T-helper 2 cell (primary cell): ENCODE data around the gene CSF3R.

Experiments used
- DNase-seq, 5 experiments: peaks; one replicate each; pipeline versions ENCODE4 v3.0.0 to v3.0.0-alpha.2; 2012 to 2022

Gene CSF3R

DNA sequence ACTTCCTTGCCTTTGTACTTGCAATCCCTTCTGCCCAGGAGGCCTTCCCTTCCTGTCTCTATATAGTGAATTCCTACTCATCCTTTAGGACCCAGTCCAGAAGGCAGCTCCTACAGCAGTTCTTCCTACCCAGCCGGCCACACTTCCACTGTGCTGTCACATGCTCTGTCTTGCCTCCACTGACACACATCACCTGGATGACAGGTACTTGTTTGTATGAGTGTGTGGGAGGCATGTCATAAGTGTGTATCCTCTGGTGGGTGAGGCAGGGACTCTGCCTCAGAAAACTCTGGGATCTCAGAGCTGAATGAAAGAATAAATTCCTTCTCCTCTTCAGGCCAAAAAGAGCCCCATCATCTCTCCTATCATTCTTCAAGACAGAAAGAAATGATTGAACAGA is 27.3 kb downstream of the CSF3R start:
- DNase-seq: no peak

DNA sequence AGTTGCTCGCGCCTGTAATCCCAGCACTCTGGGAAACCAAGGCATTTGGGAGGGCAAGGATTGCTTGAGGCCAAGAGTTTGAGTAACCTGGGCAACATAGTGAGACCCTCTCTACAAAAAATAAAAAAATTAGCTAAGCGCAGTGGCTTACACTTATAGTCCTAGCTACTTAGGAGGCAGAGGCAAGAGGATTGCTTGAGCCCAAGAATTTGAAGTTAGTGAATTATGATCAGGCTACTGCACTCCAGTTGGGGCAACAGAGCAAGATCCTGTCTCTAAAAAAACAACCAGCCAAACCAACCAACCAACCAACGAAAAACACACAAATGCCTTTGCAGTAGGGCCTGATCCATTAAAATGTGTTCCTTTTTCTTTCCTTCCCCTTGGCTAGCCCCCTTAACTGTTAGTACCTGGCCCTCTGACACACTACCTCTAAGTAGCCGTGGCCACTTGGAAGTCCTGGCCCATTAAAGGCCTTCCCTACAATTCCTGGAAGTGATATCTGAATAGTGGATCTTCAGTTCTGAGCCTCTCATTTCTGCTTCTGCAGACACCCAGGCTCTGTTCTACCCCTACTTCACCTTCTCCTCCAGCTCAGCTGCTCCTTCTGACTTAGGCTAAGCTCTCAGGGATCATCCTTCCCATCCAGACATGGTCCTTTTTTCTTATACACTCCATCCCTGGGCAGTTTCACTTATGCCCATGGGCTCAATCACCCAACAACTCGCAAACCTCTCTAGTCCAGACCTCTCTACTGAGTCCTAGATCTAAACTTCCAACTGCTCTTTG is 28.9 kb downstream of the CSF3R start:
- DNase-seq: no peak

DNA sequence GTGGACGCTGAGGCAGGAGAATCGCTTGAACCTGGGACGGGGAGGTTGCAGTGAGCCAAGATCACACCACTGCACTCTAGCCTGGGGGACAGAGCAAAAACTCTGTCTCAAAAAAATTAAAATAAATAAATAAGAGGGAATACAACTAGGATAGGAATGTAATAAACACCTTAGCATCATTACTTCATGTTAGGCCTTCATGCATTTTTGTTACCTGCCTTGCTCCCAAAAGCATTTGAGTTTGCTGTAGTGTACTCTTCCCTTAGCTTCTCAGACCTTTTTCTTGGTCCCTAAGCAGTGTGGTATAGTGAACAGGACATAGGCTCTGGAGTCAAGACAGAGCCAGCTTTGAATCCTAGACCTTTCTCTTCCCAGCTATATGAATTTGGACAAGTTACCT is 29.7 kb downstream of the CSF3R start:
- DNase-seq: no peak

DNA sequence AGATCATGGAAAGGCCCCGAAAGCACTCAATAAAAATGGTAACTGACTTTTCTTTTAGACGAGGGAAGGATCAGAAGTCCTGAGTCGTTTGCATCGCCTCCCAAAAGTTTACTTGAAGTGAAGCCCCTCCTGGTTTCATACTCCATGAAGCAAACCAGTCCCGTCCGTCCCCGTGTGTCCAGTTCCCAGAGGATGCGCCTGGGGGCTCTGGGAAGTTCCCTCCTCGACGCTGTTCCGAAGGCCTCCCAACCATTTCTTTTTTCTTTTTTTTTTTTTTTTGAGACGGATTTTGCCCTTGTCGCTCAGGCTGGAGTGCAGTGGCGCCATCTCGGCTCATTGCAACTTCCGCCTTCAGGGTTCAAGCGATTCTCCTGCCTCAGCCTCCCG is 31.8 kb downstream of the CSF3R start:
- no peak for DNase-seq

DNA sequence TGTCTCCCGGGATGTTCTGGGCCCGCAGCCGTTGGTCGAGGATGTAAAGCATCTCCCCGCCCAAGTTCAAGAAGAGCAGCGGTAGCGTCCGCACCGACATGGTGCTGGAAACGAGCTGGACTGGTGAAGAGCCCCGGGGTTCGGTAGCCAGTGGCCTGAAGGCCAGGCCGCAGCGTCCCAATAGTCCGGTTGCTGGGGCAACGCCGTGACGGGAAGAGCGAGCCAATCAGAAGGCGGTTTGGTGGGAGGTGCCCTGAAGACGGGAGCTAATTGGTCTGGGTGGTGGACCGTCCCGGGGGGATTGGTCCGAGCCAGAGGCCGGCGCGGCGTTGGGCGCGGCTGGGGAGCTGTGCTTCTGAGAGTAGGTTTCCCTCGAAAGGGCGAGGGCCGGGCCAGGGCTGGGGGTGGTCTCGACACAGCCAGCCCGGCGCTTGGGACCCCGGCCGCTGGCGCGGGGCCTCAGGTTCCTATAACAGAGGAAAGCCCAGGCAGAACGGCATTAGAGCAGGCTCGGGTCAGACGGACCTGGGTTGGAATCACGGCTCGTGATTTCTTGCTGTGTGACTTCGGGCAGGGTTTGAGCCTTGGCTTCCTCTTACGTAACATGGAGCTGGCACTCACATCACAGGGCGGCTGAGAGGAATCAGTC is 32.3 kb downstream of the CSF3R start, which contains the start of gene OSCP1:
OSCP1 (minus strand) TSS at position 182 of the 649 bp plus-strand sequence; CDS start at position 100, 82 bp downstream.
- DNase-seq: peak; percentile 69 to 91 (median 82)

DNA sequence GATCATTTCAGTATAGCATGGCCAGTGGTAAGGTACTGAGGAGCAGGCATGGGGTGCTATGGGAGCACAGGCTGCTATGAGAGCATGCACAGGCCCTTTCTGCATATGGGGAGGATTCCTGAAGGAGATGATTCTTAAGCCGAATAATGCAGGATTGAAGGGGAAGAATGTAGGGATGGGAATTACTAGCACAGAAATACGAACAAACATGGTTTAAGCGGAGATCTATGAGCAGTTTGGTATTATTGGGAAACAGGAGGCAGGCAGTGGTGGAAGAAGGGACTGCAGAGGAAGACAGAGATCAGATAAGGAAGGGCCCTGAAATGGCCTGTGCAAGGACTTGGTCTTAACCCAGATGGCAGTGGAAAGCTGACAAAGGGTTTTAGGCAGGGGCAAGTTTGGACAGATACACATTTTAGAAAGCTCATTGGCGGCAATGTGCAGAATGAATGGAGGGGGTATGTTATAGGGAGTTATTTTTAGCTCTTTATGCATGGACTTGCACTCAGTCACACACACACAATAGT is 34.1 kb downstream of the CSF3R start:
- no peak for DNase-seq

DNA sequence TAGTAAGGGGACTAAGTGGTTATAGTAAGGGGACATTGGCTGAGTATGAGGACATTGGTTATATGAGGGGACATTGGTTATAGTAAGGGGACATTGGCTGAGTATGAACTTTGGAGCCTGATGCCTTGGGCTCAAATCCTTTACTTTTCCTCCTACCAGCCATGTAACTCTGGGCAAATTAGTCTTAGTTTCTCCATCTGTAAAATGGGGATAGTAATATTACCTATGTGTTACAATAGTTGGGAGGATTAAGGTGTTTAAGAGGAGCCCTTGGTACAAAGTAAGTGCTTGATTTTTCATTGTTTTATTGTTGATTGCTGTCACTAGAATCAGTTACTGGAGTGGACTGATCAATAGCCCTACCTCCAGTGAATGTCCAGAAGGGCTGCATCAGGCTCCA is 35.3 kb downstream of the CSF3R start:
- no peak for DNase-seq

DNA sequence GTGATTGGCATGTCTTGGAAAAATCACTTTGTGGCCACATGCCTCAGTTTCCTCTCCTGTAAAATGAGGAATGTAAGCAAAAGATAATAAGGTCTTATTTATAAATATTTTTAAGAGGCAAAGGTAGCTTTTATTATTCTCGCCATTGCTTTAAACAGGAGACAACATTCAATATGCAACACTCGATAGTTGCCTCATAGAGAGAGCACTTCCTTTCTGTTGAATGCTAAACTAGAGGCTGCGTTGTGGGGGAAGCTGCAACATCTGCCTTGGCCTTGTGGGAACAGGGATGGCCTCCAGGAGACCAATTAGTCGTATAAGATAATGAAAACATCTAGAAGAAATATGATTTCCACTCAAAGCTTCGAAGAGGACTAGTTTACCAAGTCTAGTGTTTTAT is 36.0 kb downstream of the CSF3R start:
- DNase-seq: no peak

DNA sequence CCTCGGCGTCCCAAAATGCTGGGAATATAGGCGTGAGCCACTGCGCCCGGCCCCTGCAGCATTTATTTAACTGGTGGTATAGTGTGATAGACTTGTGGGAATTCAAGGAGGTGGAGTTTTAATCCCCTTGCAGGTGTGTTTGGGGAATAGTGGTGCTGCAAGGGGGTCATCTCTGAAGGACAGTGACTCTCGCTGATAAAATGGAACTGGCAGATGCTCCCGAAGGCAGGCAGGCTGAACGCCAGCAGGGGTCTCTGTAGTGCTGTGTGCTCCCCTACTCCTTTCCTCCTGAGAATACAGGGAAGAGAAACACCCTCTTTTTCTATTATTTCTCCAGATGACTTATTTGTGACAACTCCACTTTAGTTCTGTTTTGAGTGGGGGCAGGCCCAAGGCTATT is 36.4 kb downstream of the CSF3R start:
- peak in 1 of 5 experiments; percentile 23 for DNase-seq

DNA sequence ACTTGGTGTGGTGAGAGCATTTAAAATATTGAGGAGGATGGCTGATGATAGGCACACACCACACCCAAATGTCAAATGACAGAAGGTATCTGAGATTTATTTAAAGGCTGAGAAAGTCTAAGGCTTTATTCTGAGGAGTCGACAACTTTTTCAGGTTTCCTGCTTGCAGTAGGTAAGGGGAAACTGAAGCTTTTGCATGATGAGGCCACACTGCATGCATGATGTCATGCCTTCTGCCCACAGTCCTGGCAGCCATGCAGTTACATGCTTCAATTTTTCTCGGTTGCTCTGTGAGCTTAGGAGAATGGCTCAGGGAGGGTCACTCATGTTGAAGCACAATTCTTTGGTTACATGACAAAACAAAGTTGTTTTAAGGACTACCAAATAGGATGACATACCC is 39.4 kb downstream of the CSF3R start:
- no peak for DNase-seq

DNA sequence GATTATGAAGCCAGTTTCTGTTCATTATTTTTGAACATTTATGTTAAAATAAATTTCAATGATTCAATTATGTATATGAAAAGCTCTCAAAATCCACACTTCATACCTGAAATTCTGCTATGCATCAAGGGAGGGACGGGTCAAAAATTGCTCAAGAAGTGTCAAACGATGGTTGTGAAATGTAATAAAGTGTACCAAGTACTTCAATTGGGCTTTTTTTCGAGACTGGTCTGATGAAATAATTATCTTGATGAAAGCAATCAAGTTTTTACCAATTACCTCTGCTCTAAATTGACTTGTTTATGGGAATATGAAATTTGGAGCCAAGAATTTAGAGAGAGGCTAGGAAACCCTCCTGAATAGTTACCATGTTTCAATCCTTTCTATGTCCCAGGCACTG is 40.4 kb downstream of the CSF3R start:
- DNase-seq: no peak

DNA sequence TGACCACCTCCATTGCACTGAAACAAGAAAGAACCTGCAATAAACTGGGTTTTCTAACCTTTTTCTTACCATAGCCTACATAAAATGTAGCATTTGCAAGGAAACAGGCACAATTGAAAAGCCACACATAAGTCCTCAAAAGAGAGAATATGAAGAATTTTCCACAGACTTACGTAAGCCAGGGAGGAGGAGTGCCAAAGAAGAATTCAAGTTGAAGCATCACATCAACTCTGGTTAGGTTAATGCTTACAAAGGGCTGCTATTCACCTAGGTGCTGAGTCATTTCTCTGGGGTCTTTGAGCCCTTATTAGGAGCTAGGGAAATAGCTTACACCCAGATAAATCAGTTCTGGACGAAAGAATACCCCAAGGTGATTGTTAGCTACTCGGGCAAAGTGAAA is 42.1 kb downstream of the CSF3R start:
- no peak for DNase-seq

DNA sequence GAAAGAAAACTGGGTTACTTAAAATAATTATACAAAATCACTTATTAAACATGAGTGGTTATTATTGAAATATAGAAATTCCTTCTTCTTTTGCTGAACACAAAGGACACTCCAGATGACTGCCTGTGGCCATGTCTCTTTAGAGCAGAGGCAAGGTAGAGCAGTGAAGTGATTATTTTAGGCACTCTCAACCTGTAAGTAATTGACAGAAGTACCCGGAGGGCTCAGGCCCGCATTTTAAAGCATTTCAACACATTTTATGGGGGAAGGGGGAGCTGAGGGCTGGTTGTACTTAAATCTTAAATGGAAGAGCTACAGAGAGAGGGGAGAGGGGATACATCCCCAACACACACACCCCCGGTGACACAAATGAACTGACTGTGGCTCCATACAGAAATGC is 42.7 kb downstream of the CSF3R start:
- no peak for DNase-seq

DNA sequence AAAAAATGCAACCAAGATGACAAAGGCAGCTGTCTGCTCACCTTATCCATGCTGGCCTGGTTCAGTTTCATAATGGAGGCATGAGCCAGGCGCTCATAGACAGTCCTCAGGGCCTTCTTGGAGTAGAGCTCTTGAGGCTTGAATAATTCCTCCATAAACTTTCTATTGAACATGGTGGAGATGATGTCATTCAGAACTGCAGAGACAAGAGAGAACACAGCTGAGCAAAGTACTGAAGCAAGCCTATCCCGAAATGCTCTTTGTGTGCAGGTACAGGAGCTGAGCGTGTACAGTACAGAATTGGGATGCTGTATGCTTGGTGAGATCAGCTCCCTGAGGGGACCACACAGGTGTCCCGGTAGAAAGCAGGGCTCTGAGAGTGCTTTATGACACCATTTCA is 44.0 kb downstream of the CSF3R start:
- DNase-seq: no peak

DNA sequence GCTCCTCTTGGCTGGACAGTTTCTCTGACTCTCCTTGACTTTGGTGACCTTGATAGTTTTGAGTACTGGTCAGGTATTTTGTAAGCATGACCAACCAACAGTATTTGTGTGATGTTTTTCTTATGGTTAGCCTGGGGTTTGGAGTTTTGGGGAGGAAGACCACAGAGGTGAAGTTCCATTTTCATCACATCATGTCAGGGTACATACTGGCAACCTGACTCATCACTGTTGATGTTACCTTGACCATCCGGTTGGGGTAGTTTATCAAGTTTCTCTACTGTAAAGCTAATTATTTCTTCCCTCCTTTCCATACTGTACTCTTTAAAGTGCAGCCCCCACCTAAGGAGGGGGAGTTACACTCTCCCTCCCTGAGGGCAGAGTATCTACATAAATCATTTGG is 45.9 kb downstream of the CSF3R start:
- no peak for DNase-seq

DNA sequence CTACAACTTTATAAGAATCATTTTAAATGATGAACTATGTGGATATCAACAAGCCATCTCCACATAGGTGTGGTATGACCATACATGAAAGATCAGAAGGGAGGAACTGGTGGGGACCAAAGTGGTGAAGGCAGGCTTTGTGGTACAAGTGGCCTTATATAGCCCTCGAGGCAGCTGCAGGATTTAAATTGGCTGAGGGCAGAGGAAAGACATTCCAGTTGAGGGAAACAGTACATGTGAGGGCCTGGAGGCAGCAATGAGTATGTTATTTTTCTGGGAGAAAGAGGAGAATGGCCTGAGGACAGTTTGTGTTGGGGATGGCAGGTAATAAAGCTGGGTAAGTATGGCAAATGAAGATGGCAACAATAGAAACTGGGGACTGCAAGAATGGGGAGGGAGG is 49.6 kb downstream of the CSF3R start:
- no peak for DNase-seq

DNA sequence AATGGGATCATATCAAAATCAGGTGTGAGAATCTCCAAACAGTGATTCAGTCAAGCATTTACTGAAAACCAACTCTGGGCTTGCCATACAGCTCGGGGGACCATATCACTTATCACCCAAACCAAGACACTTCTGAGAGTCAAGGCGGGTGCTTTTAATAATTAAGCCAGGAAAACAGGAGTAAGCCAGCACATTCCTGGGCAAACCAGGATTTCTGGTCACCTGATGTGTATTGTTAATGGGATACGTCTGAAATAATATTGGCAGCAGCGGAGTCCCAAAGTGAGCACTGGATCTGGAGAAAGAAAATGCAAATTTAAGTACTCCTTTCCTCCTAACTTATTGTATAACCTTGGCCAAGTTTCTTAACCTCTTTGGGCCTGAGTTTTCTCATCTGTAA is 50.1 kb downstream of the CSF3R start:
- DNase-seq: no peak

DNA sequence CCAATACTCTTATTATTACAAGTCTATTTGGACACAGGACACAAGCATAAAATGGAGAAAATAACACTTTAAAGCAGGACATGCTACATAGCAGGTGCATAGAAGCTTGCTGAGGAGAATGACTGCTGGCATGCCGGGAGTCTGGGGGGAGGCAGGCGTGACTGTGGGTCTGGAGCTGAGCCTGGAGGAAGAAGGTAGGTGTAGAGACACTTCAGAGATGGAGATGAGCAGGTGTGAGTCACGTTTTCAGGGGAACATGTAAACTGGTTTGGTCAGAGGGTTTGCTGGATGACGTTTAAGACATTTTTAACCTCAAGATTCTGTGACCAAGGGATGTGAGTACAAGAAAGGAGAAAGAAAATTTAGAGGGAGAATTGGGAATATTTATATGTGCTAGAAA is 56.9 kb downstream of the CSF3R start:
- DNase-seq: no peak

DNA sequence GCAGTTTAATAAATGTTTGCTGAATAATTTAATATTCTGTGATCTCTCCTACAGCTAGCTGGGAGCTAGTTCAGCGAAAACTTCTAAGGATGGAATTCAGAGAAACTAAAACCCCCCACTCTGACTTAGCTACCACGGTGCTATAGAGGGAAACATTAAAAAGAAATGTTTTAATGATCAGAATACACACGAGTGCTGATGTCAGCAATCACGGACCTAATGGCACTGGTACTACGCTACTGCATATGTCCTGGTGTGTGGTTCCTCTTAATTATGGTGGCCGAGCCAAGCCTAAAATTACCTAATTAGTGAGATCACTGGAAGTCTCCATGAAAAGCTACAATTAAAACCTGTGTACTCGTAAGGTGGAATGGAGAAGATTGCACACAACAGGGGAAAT is 61.1 kb downstream of the CSF3R start:
- no peak for DNase-seq

DNA sequence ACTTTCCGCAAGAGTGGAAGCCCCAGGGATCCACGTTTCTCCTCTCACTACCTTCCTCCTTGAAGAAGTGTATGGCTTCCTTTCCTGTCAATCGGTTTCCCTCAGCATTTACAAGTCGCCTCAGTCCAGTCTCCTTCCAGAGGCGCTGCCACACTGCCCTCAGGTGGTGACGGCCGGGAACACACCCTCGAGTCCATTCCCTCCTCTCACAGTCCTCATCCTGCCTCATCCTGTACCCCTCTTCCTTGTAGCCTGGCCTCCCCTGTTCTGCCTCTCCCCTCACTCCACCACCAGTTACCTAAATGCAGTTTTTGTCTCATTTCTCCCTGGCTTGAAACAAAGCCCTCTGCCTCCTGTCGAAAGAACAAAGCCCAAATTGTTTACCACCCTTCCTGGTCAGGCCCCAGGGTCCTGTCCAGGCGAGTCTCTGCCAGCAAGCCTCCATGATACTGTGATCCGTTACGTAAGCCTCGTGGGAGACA is 61.8 kb downstream of the CSF3R start:
- DNase-seq: peak; percentile 70 to 91 (median 83)

DNA sequence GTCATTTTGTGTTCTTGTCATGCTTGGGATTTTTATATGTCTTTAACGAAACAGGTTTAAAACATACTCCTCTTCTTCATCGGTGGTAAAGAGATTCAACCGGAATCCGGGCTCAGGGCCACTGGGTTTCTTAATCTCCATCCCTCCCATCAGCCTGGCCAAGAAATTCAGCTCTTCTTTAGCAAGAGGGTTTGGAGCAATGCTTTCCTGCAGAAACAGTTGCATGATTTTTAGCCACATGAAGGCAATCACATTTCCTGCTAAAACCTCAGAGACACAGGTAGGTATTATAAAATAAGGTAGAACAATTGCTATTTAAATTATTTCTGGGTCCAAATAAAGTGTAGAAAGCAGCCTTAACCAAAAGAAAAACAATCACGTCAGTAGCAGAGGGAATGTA is 62.3 kb downstream of the CSF3R start:
- no peak for DNase-seq

DNA sequence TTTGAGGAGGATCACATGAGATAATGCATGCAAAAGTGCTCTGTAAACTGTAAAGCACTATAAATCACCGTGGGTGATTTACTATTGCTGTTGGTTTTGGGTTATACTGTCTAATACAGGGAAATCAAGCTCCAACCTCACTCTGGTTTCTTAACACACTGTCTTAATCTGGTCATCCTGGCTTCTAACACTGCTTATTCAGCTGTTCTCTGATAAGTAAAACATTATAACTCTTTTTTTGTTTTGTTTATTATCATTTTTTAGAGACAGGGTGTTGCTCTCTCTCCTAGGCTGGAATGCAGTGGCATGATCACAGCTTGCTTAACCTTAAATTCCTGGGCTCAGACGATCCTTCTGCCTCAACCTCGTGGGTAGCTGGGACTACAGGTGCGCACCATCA is 63.1 kb downstream of the CSF3R start:
- DNase-seq: no peak

DNA sequence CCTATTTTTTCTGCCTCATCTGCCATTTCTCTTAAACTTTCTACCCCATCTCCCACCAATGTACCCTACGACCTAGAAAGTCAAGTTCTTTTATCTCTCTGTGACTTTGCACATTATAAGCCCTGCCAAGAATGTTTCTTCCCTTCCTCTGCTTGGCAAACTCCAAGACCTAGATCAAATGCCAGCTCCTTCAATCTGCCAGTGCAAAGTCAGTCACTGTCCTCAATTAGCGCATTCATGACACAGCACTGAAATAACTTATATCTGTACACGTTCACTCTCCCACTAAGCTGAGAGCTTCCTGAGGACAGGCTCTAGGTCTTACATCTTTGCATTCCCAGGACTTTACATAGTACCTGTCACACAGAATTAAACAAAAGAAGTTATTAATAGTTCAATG is 63.6 kb downstream of the CSF3R start:
- DNase-seq: no peak

DNA sequence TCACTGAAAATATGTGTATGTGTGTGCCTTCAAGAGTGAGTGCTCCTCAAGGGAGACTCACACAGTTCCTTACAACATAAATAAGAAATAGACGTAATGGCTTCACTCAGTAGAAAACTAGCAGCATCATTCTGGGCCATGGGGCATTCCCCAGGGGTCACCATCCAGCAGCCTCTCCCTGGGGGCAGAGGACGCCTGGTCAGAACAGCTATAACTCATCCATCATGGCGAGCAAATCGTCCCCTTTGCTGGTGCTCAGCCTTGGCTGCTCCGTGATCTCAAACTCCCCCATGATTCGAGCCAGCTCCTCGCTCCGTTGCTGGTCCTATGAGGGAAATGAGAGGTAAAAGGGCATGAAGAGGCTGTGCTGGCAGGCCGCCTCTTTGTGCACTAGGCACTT is 64.8 kb downstream of the CSF3R start:
- no peak for DNase-seq
